Caco-2 (cell line): ENCODE measurements around the gene SLC47A2. TPM values are rescaled to one million over a fixed set of nuclear protein-coding genes. Genes with fewer than 3 reads are reported as not detected.

Experiments
- BruUV-seq: library from RNA; stranded (reverse); fragments of 400-500 nt; replicated peaks from 2 replicates; lab custom pipeline; 2021; lab: Mats Ljungman, UMichigan
- CTCF ChIA-PET: fragments of 300-600 bp; sonication (Branson Sonifier 250); formaldehyde crosslinking; loops from one replicate; lab custom pipeline; 2022; ENCODE audit warnings: antibody characterized with exemption; lab: Charles Lee
- POLR2A ChIA-PET: fragments of 300-600 bp; sonication (Branson Sonifier 250); formaldehyde crosslinking; loops from one replicate; lab custom pipeline; 2022; ENCODE audit warnings: antibody characterized with exemption; lab: Charles Lee
- DNase-seq, 2 experiments: peaks; one replicate each; pipeline versions ENCODE4 v3.0.0 to v3.0.0-alpha.2; 2020 to 2022
- H3K27me3 ChIP-seq: replicated peaks from 2 replicates; pipeline ENCODE4 v1.6.0; 2011; ENCODE audit warnings: low read length; ENCODE audit not compliant: control insufficient read depth, insufficient read depth
- H3K36me3 ChIP-seq: 2 replicates; pipeline ENCODE4 v1.5.1; 2011; ENCODE audit warnings: low read length; ENCODE audit not compliant: control insufficient read depth, insufficient read depth
- H3K4me1 ChIP-seq: fragments of 250-450 bp; sonication (Bioruptor Pico); 2 replicates; pipeline ENCODE4 v1.5.1; 2020; ENCODE audit warnings: mild to moderate bottlenecking
- H3K4me3 ChIP-seq: 2 replicates; pipeline ENCODE4 v1.5.1; 2011; ENCODE audit warnings: low read depth, mild to moderate bottlenecking, control low read depth, low read length
- H3K9me3 ChIP-seq: fragments of 250-450 bp; sonication (Bioruptor Pico); 2 replicates; pipeline ENCODE4 v1.5.1; 2020; ENCODE audit warnings: mild to moderate bottlenecking, moderate library complexity
- H3K27ac Mint-ChIP-seq: one replicate; pipeline ENCODE4 v1.8.0; 2022; ENCODE audit warnings: mixed read lengths; ENCODE audit not compliant: unreplicated experiment
- H3K27me3 Mint-ChIP-seq: one replicate; pipeline ENCODE4 v1.8.0; 2022; ENCODE audit warnings: mixed read lengths; ENCODE audit not compliant: insufficient read depth, unreplicated experiment
- H3K36me3 Mint-ChIP-seq: one replicate; pipeline ENCODE4 v1.8.0; 2022; ENCODE audit warnings: mild to moderate bottlenecking, mixed read lengths; ENCODE audit not compliant: insufficient read depth, unreplicated experiment
- H3K4me1 Mint-ChIP-seq: one replicate; pipeline ENCODE4 v1.8.0; 2022; ENCODE audit warnings: low read depth, mixed read lengths; ENCODE audit not compliant: unreplicated experiment
- H3K4me3 Mint-ChIP-seq: one replicate; pipeline ENCODE4 v1.8.0; 2022; ENCODE audit warnings: mild to moderate bottlenecking, moderate library complexity, mixed read lengths; ENCODE audit not compliant: unreplicated experiment
- H3K9me3 Mint-ChIP-seq: one replicate; pipeline ENCODE4 v1.8.0; 2022; ENCODE audit warnings: mixed read lengths; ENCODE audit not compliant: unreplicated experiment
- CTCF ChIP-seq, 2 experiments: fragments of 200-600 bp in 1 of 2; IDR thresholded peaks; 1 replicate in 1 of 2; 2 replicates in 1 of 2; pipeline versions ENCODE4 v1.5.1 to v1.8.0; 2011 to 2022; ENCODE audit warnings: antibody characterized with exemption in 1 of 2, control low read depth in 1 of 2, inconsistent platforms in 1 of 2, low read depth in 1 of 2, low read length in 1 of 2, mild to moderate bottlenecking in 1 of 2, moderate library complexity in 1 of 2; ENCODE audit not compliant: insufficient read depth in 1 of 2, severe bottlenecking in 1 of 2, unreplicated experiment in 1 of 2
- intact Hi-C: fragments of 100-400 bp; cut with micrococcal nuclease; formaldehyde crosslinking; loops from one replicate; pipeline ENCODE4 v1.10.0; 2022; ENCODE audit not compliant: unreplicated experiment
- total RNA-seq: library from RNA; stranded (reverse); gene quantifications from 2 replicates; pipeline ENCODE4 v1.2.3, GENCODE V29; 2022

Gene SLC47A2
- total RNA-seq, 1 experiment from 2014 or later: 0.20 TPM

GRCh38 chr17:19654342-19654886, 62.0 kb downstream of the SLC47A2 start:
- Histone ChIP-seq H3K4me1 (peaks cover 18% of the 10 kb centered on the region), H3K27me3 (no peaks in the 10 kb centered on the region), H3K4me3 (no peak overlapping the region), H3K36me3 (no peaks in the 10 kb centered on the region; the same call in 1 of the 2 replicates), H3K9me3 (no peaks in the 10 kb centered on the region; the same call in 1 of the 2 replicates)
- intact Hi-C loops: no loop called here
- Mint-ChIP-seq H3K4me3 (no peak overlapping the region), H3K9me3 (no peaks in the 10 kb centered on the region), H3K27me3 (no peaks in the 10 kb centered on the region), H3K36me3 (peaks cover 49% of the 10 kb centered on the region), H3K27ac (no peak overlapping the region), H3K4me1 (peaks cover 37% of the 10 kb centered on the region)
- ChIA-PET POLR2A (no interaction called here), CTCF (no interaction called here)
- no TSS peak for BruUV-seq
- no peak for TF ChIP-seq CTCF (IDR thresholded peaks at IDR 0.05; ENCODE audit: insufficient read depth in 1 of 2, low read depth in 1 of 2, low read length in 1 of 2, severe bottlenecking in 1 of 2, unreplicated experiment in 1 of 2)
- DNase-seq: no peak

- Mint-ChIP-seq H3K4me3 (no peak overlapping the region), H3K36me3 (peaks cover 56% of the 10 kb centered on the region), H3K4me1 (peaks cover 35% of the 10 kb centered on the region), H3K27ac (no peak overlapping the region), H3K9me3 (no peaks in the 10 kb centered on the region), H3K27me3 (no peaks in the 10 kb centered on the region)
- H3K27me3 ChIP-seq: no peaks in the 10 kb centered on the region
- POLR2A ChIA-PET: no interaction called here
- no peak for TF ChIP-seq CTCF (IDR thresholded peaks at IDR 0.05; ENCODE audit: insufficient read depth in 1 of 2, low read depth in 1 of 2, low read length in 1 of 2, severe bottlenecking in 1 of 2, unreplicated experiment in 1 of 2)
- H3K4me3 ChIP-seq: no peak overlapping the region
- BruUV-seq: no TSS peak
- no peak for DNase-seq
- peaks cover 21% of the 10 kb centered on the region for H3K4me1 ChIP-seq
- CTCF ChIA-PET: interaction anchor here (0.9 kb wide), 1 partner anchor 66 kb away, joined by 3 read pairs; no protein-coding TSS in a partner anchor
- H3K9me3 ChIP-seq: no peaks in the 10 kb centered on the region; the same call in 1 of the 2 replicates
- no peaks in the 10 kb centered on the region; the same call in 1 of the 2 replicates for H3K36me3 ChIP-seq
- intact Hi-C loops: no loop called here
Observed at GRCh38 chr17:19652595-19652994, 63.8 kb downstream of the SLC47A2 start.

GRCh38 chr17:19651451-19652238, 64.7 kb downstream of the SLC47A2 start:
- Mint-ChIP-seq H3K27ac (peak overlapping the region; percentile 66), H3K9me3 (no peaks in the 10 kb centered on the region), H3K36me3 (peaks cover 62% of the 10 kb centered on the region), H3K4me3 (peak overlapping the region; percentile 22), H3K27me3 (no peaks in the 10 kb centered on the region), H3K4me1 (peaks cover 44% of the 10 kb centered on the region)
- no peaks in the 10 kb centered on the region; the same call in 1 of the 2 replicates for H3K9me3 ChIP-seq
- H3K4me1 ChIP-seq: peaks cover 31% of the 10 kb centered on the region
- no peaks in the 10 kb centered on the region for H3K27me3 ChIP-seq
- H3K4me3 ChIP-seq: no peak overlapping the region
- H3K36me3 ChIP-seq: no peaks in the 10 kb centered on the region; the same call in 1 of the 2 replicates
- intact Hi-C loops: no loop called here
- no TSS peak for BruUV-seq
- no peak for TF ChIP-seq CTCF (IDR thresholded peaks at IDR 0.05; ENCODE audit: insufficient read depth in 1 of 2, low read depth in 1 of 2, low read length in 1 of 2, severe bottlenecking in 1 of 2, unreplicated experiment in 1 of 2)
- POLR2A ChIA-PET: interaction anchor here (0.6 kb wide), 1 partner anchor 37 kb away, joined by 3 read pairs; no protein-coding TSS in a partner anchor
- CTCF ChIA-PET: interaction anchor here (0.9 kb wide), 2 partner anchors 20 to 67 kb away, joined by 3 read pairs; no protein-coding TSS in a partner anchor
- no peak for DNase-seq
